ENCODE measurements around the gene KDM5B. TPM values are rescaled to one million over a fixed set of nuclear protein-coding genes. Genes with fewer than 3 reads are reported as not detected.
"Not testable (repeated sequence)": the region's sequence is repeated elsewhere in the genome, so short reads cannot be mapped to it uniquely, and the experiment has no call there.

KDM5B gene
- 33.3 and 35.0 TPM in 2 replicates for total RNA-seq (2014; rRNA removed; shearing (Covaris generic))

GRCh38 chr1:202807926-202808757, at the start of gene KDM5B:
KDM5B (minus strand) TSS chr1:202808421; CDS start chr1:202808305, 116 bp downstream.
- DNase-seq (ENCODE audit: low read depth) = peak; percentile 78

GRCh38 chr1:202857136-202857610, 49.0 kb upstream of the KDM5B start:
- no peak for DNase-seq (ENCODE audit: low read depth)

GRCh38 chr1:202856014-202856413, 47.8 kb upstream of the KDM5B start:
- DNase-seq (ENCODE audit: low read depth) = no peak

GRCh38 chr1:202854787-202855186, 46.6 kb upstream of the KDM5B start:
- DNase-seq (ENCODE audit: low read depth) = no peak

GRCh38 chr1:202852163-202852904, 44.1 kb upstream of the KDM5B start:
- peak; percentile 41 for DNase-seq (ENCODE audit: low read depth)

- no peak for DNase-seq (ENCODE audit: low read depth)
Observed at GRCh38 chr1:202850593-202851362, 42.6 kb upstream of the KDM5B start.

- DNase-seq (ENCODE audit: low read depth) = no peak
Observed at GRCh38 chr1:202848191-202848542, 39.9 kb upstream of the KDM5B start.

- no peak for DNase-seq (ENCODE audit: low read depth)
Observed at GRCh38 chr1:202844935-202845334, 36.7 kb upstream of the KDM5B start.

- DNase-seq (ENCODE audit: low read depth) = no peak
Observed at GRCh38 chr1:202844259-202844658, 36.0 kb upstream of the KDM5B start.

GRCh38 chr1:202843081-202843480, 34.9 kb upstream of the KDM5B start:
- no peak for DNase-seq (ENCODE audit: low read depth)

- no peak for DNase-seq (ENCODE audit: low read depth)
Observed at GRCh38 chr1:202837746-202838262, 29.6 kb upstream of the KDM5B start.

GRCh38 chr1:202836623-202837403, 28.6 kb upstream of the KDM5B start:
- no peak for DNase-seq (ENCODE audit: low read depth)

- DNase-seq (ENCODE audit: low read depth) = no peak
Observed at GRCh38 chr1:202835548-202836072, 27.4 kb upstream of the KDM5B start.

GRCh38 chr1:202834771-202835547, 26.7 kb upstream of the KDM5B start:
- DNase-seq (ENCODE audit: low read depth) = no peak

- no peak for DNase-seq (ENCODE audit: low read depth)
Observed at GRCh38 chr1:202831906-202832305, 23.7 kb upstream of the KDM5B start.

GRCh38 chr1:202829223-202829622, 21.0 kb upstream of the KDM5B start:
- not testable (repeated sequence) for DNase-seq (ENCODE audit: low read depth)

GRCh38 chr1:202825748-202826147, 17.5 kb upstream of the KDM5B start:
- DNase-seq (ENCODE audit: low read depth) = no peak

- DNase-seq (ENCODE audit: low read depth) = no peak
Observed at GRCh38 chr1:202821467-202821866, 13.2 kb upstream of the KDM5B start.

GRCh38 chr1:202818819-202819218, 10.6 kb upstream of the KDM5B start:
- DNase-seq (ENCODE audit: low read depth) = no peak

- DNase-seq (ENCODE audit: low read depth) = no peak
Observed at GRCh38 chr1:202815120-202815519, 6.9 kb upstream of the KDM5B start.

All from RPMI7951 (cell line).